OCI-LY7 (cell line): ENCODE measurements around the gene TAF4.

Experiments used
- CTCF ChIP-seq: fragments of 200-600 bp; sonication (generic); conservative IDR thresholded peaks from 2 replicates; pipeline ENCODE4 v1.5.1; 2014; ENCODE audit warnings: mild to moderate bottlenecking, antibody characterized with exemption, low read length, moderate library complexity, mixed read lengths
- EZH2phosphoT487 ChIP-seq: fragments of 200-600 bp; sonication (generic); IDR thresholded peaks from 2 replicates; pipeline ENCODE4 v1.6.1; 2018; ENCODE audit warnings: low read depth, borderline replicate concordance, mild to moderate bottlenecking, mixed run types, antibody characterized with exemption, low read length, moderate library complexity, mixed read lengths

DNA sequence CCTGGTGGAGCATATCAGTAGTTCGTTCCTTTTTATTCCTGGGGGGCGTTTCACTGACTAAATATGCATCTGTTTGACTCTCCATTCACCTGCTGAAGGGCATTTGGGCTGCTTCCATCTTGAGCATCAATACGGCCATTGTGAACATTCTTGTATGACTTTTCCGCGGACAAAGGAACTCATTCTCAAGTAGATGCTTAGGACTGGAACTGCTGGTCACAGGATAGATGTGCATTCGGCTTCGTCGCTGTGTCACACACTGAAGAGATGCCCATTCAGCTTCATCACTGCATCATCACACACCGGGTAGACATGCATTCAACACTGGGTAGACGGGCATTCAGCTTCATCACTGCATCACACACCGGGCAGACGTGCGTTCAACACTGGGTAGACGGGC, 95.3 kb downstream of the TAF4 start:
- no peak for TF ChIP-seq CTCF
- no peak for TF ChIP-seq EZH2phosphoT487
